HG03135 (cell line): ENCODE data around the gene HCRTR2.
"Not testable (repeated sequence)": the region's sequence is repeated elsewhere in the genome, so short reads cannot be mapped to it uniquely, and the experiment has no call there.

Experiments
- ATAC-seq: cut with Tn5 transposase; IDR thresholded peaks from one replicate; pipeline ENCODE4 v1.9.1; 2021; ENCODE audit warnings: mild to moderate bottlenecking, moderate library complexity; ENCODE audit not compliant: unreplicated experiment

The HCRTR2 gene

GRCh38 chr6:55212156-55212555 is 37.8 kb downstream of the HCRTR2 start:
- no peak for ATAC-seq

GRCh38 chr6:55220961-55221360 is 46.6 kb downstream of the HCRTR2 start:
- no peak for ATAC-seq

- no peak for ATAC-seq
Observed at GRCh38 chr6:55227862-55228261, 53.5 kb downstream of the HCRTR2 start.

GRCh38 chr6:55239099-55239498 is 64.8 kb downstream of the HCRTR2 start:
- ATAC-seq = no peak

- ATAC-seq = not testable (repeated sequence)
Observed at GRCh38 chr6:55240975-55241605, 66.8 kb downstream of the HCRTR2 start.

GRCh38 chr6:55250400-55250799 is 76.1 kb downstream of the HCRTR2 start:
- no peak for ATAC-seq

- no peak for ATAC-seq
Observed at GRCh38 chr6:55255113-55255512, 80.8 kb downstream of the HCRTR2 start.

- no peak for ATAC-seq
Observed at GRCh38 chr6:55260181-55260580, 85.9 kb downstream of the HCRTR2 start.

- no peak for ATAC-seq
Observed at GRCh38 chr6:55265409-55266114, 91.2 kb downstream of the HCRTR2 start.

- no peak for ATAC-seq
Observed at GRCh38 chr6:55266896-55267295, 92.6 kb downstream of the HCRTR2 start.

- no peak for ATAC-seq
Observed at GRCh38 chr6:55276745-55277530, 102.6 kb downstream of the HCRTR2 start.

GRCh38 chr6:55277646-55278045 is 103.3 kb downstream of the HCRTR2 start:
- ATAC-seq = no peak

GRCh38 chr6:55281215-55281614 is 106.9 kb downstream of the HCRTR2 start:
- ATAC-seq = no peak

GRCh38 chr6:55282115-55282514 is 107.8 kb downstream of the HCRTR2 start:
- no peak for ATAC-seq

GRCh38 chr6:55286824-55287223 is 112.5 kb downstream of the HCRTR2 start:
- ATAC-seq = no peak

GRCh38 chr6:55290736-55291135 is 116.4 kb downstream of the HCRTR2 start:
- no peak for ATAC-seq

- no peak for ATAC-seq
Observed at GRCh38 chr6:55293116-55293515, 118.8 kb downstream of the HCRTR2 start.

- ATAC-seq = not testable (repeated sequence)
Observed at GRCh38 chr6:55297214-55297613, 122.9 kb downstream of the HCRTR2 start.

- no peak for ATAC-seq
Observed at GRCh38 chr6:55299286-55299985, 125.1 kb downstream of the HCRTR2 start.

- ATAC-seq = no peak
Observed at GRCh38 chr6:55304747-55305146, 130.4 kb downstream of the HCRTR2 start.

GRCh38 chr6:55319961-55320695 is 145.8 kb downstream of the HCRTR2 start:
- no peak for ATAC-seq
